ENCODE measurements around the gene PDE1A.
"Not testable (repeated sequence)": the region's sequence is repeated elsewhere in the genome, so short reads cannot be mapped to it uniquely, and the experiment has no call there.

PDE1A gene

GRCh38 chr2:182406221-182406620 lies 20.6 kb downstream of the PDE1A start:
- DNase-seq (ENCODE audit: low read depth), result peak; percentile 21

- peak; percentile 18 for DNase-seq (ENCODE audit: low read depth)
Measured at GRCh38 chr2:182404975-182405561, 21.8 kb downstream of the PDE1A start.

- DNase-seq (ENCODE audit: low read depth), result peak; percentile 53
Measured at GRCh38 chr2:182404092-182404491, 22.7 kb downstream of the PDE1A start.

GRCh38 chr2:182393270-182393760 lies 33.5 kb downstream of the PDE1A start:
- DNase-seq (ENCODE audit: low read depth), result no peak

GRCh38 chr2:182391443-182391842 lies 35.4 kb downstream of the PDE1A start:
- no peak for DNase-seq (ENCODE audit: low read depth)

- DNase-seq (ENCODE audit: low read depth), result not testable (repeated sequence)
Measured at GRCh38 chr2:182386267-182386880, 40.5 kb downstream of the PDE1A start.

DNA sequence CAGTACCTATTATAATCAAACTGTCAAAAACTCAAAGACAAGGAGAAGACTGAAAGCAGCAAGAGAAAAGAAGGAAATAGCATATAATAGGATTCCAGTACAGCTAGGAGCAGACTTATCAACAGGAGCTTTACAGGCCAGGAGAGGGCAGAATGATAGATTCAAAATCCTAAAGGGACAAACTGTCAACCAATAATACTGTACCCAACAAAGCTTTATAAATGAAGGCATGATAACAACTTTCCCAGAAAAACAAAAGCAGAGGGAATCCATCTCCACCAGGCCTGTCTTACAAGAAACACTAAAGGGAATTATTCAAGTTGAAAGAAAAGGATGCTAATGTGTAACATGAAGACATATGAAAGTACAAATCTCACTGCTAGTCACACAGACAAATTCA lies 42.0 kb downstream of the PDE1A start:
- DNase-seq (ENCODE audit: low read depth), result no peak

GRCh38 chr2:182381225-182381624 lies 45.6 kb downstream of the PDE1A start:
- no peak for DNase-seq (ENCODE audit: low read depth)

DNA sequence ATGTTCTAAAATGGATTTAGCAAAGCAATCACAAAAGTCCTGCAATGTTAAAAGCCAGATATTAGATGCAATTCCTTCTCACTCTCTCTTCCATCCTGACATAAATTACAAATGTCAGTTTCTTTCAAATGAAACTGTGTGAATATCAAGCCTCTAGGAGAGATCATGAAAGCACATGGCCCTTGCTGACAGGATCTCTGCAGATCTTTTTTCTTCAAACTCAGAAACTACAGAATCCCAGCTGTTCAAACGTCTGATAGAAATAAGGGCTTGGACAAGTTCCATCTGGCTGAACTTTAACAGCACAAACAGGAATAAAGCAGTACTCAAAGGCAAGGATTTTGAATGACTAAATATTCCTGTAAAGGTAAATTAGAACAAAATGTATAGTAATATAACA lies 47.6 kb downstream of the PDE1A start:
- DNase-seq (ENCODE audit: low read depth), result peak; percentile 23

DNA sequence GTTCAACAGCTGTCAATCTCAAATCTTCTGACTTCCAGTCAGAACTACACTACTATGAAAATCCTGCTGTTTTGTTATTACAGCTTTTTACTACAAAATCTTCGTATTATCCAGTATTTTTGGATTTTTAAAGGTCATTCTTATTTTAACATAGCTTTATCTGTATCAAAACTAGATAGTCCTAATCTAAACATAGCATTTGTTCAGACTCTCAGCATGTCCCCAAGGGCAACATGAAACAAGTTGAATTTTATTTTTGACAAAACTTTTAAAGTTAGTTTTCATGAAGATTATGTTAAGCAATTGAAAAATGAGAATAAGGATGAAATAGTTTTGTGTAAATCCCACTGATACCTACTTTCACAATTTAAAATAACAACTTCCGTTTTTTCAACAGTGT lies 48.1 kb downstream of the PDE1A start:
- DNase-seq (ENCODE audit: low read depth), result no peak

- DNase-seq (ENCODE audit: low read depth), result peak; percentile 25
Measured at GRCh38 chr2:182377467-182377866, 49.4 kb downstream of the PDE1A start.

GRCh38 chr2:182375862-182376261 lies 51.0 kb downstream of the PDE1A start:
- DNase-seq (ENCODE audit: low read depth), result no peak

GRCh38 chr2:182372661-182373060 lies 54.2 kb downstream of the PDE1A start:
- peak; percentile 93 for DNase-seq (ENCODE audit: low read depth)

GRCh38 chr2:182368996-182369395 lies 57.8 kb downstream of the PDE1A start:
- DNase-seq (ENCODE audit: low read depth), result no peak

DNA sequence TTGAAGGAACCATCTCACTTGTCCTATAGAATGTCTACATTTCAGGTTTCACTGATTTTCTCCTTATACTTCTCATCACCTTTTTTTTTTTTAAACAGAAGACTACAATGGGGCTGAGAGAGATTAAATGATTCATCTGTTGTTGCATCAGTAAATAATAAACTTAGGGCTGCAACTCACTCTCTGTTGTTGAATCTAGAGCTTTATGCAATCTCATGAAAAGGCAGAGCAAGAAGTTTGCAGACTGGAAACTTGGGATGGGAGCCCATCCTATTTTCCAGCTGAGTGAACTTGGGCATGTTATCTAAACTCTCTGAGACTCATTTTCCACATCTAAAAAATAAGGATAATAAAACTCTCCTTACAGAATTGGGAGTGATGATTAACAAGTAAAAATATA lies 58.4 kb downstream of the PDE1A start:
- peak; percentile 22 for DNase-seq (ENCODE audit: low read depth)

GRCh38 chr2:182367401-182367800 lies 59.4 kb downstream of the PDE1A start:
- no peak for DNase-seq (ENCODE audit: low read depth)

DNA sequence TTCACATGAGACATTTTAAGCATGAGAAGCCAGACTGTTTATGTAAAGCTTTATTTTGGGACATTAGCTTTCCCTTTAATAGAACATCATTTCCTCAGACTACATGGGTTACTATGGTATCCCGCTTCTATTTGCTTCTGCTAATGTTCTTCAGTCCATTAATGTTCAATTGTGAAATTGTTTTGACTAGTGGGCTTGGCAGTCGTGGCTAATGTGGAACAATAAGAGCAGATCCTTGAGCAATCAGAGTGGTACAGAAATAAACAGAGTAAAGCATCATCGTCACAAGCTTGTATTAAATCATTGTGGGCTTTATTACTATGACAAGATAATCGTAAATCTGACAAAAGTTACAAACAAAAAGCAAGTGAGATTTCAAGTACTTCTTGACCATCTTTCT lies 60.2 kb downstream of the PDE1A start:
- peak; percentile 60 for DNase-seq (ENCODE audit: low read depth)

DNA sequence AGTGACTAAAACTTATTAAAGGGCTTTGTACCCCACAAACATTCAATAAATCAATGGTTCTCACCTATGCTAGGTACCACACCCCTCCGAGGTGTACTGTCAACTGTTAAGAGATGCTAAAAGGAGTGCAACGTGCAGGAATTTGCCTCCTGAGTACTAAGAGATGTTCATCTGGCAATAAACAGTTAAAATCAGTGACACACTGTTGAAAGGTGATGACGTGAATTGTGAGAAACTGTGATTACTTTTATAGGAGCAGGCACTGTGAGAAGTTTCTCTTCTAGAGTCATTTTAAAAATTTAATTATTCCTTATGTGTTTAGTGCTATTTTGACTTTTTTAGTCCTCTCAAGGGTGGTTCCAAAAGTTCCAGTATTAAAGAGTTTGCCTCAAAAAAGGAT lies 61.0 kb downstream of the PDE1A start:
- no peak for DNase-seq (ENCODE audit: low read depth)

DNA sequence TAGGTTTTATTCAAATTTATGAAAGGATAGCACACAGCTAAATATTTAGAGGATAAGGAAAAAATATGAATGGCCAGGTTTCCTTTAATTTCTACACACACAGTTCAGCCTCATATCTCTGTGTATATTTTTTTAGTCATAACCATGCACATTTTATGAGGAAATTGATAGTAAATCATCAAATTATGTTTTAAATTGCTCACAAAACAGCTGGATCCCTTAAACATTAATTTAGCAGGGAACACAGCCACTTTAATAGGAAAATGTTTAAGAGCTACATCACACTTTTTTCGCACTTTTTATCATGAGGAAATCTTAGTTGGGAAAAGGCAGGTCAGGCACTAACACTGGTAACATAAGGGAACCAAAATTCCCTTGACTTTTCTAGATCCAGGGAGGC lies 65.4 kb downstream of the PDE1A start:
- no peak for DNase-seq (ENCODE audit: low read depth)

DNA sequence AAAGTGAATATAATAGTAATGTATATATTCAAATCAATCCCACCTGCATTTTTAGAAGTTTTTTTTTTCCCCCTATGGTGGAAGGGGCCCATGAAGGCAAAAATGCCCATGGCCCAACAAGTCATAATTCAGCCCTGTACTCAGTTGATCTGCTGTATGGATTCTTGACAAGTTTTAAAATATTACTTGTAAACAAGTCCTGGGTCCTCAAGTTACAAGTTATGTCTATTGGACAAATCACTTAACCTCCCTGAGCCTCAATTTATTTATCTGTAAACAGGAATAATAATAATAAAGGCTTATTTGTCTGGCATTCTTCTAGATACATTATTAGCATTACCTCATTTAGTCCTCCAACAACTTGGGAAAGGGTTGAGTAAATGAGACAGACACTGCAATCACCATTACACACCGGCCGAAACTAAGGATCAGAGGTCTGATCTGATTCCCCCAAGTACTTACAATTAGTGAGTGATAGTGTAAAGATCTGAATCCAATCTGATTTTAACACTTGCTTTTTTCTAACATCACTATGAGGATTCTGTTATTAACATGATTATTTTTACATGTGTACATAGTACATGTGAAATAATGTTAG lies 66.1 kb downstream of the PDE1A start:
- no peak for DNase-seq (ENCODE audit: low read depth)

- peak; percentile 43 for DNase-seq (ENCODE audit: low read depth)
Measured at GRCh38 chr2:182359990-182360662, 66.7 kb downstream of the PDE1A start.

DNA sequence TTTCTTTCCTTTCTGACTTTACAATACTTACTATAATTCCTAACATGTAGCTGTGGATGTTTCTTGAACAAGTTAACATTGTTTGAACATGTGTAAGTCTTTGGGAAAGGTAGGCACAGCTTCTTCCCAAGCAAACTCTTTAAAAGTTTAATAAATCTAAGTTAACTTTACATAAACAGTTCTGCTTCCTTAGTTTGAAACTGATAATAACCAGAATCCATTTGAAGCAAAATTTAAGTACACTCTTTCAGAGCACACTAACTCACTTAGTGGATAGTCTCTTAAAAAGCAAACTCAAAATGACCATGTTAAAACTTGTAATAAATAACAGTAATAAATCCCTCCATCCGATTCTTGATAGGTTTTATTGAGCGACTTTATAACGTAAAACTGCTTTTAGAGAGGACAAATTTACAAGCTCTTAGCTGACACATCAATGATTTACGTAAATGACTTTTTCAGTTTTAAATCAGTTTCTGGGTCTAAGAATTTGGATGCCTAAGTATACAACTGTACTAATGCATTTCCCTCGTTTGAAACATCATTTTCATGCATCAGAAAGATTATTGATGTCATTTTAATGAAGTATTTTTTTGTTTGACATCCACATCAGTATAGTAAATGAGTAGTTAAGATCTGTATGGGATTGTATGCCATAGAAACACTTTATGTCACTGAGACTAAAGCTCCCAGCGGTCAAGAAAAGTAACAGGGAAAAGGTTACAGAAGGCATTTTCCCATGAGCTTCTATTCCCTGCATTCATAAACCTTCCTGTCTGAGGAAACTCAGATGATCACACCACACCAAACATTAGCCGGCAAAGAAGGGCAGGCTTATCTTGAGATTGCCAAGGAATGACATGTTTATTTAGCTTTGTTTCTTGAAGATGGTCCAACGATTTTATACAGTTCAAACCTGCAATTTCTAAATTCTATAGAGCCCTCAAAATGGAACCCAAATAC lies 67.5 kb downstream of the PDE1A start:
- peak; percentile 56 for DNase-seq (ENCODE audit: low read depth)

All from EH (cell line).